ENCODE results near the gene GADD45B. TPM values are rescaled to one million over a fixed set of nuclear protein-coding genes. Genes with fewer than 3 reads are reported as not detected.
"Not testable (repeated sequence)": the region's sequence is repeated elsewhere in the genome, so short reads cannot be mapped to it uniquely, and the experiment has no call there.

GADD45B gene
- polyA plus RNA-seq, 2 donors: 37.6 to 62.6 TPM

GRCh38 chr19:2518856-2519255, 42.9 kb downstream of the GADD45B start:
- not testable (repeated sequence) for H3K27ac ChIP-seq (ENCODE audit: low read depth in 2 of 2, low read length in 1 of 2); H3K4me1 ChIP-seq (ENCODE audit: control insufficient read depth in 2 of 2, insufficient read depth in 2 of 2, low read length in 1 of 2); H3K9me3 ChIP-seq (ENCODE audit: control insufficient read depth in 2 of 2, insufficient read depth in 1 of 2, low read depth in 1 of 2, low read length in 1 of 2); H3K4me3 ChIP-seq (ENCODE audit: low read depth in 1 of 2, low read length in 2 of 2); H3K36me3 ChIP-seq (ENCODE audit: control insufficient read depth in 2 of 2, insufficient read depth in 2 of 2, low read length in 1 of 2); H3K27me3 ChIP-seq (ENCODE audit: control insufficient read depth in 1 of 2, insufficient read depth in 2 of 2, low read length in 2 of 2)
- 75 to 87% methylated on average over 8 to 11 of the region's 11 CpGs for WGBS, 2 donors

- no peaks in the 10 kb centered on the region for H3K27me3 ChIP-seq (ENCODE audit: control insufficient read depth in 1 of 2, insufficient read depth in 2 of 2, low read length in 2 of 2)
- 87 to 88% methylated on average over 6 of the region's 6 CpGs for WGBS, 2 donors
- no peak overlapping the region for H3K4me3 ChIP-seq (ENCODE audit: low read depth in 1 of 2, low read length in 2 of 2)
- peaks cover 0 to 8% of the 10 kb centered on the region in 2 donors for H3K4me1 ChIP-seq (ENCODE audit: control insufficient read depth in 2 of 2, insufficient read depth in 2 of 2, low read length in 1 of 2)
- H3K9me3 ChIP-seq (ENCODE audit: control insufficient read depth in 2 of 2, insufficient read depth in 1 of 2, low read depth in 1 of 2, low read length in 1 of 2): peaks cover 0 to 3% of the 10 kb centered on the region in 2 donors
- H3K36me3 ChIP-seq (ENCODE audit: control insufficient read depth in 2 of 2, insufficient read depth in 2 of 2, low read length in 1 of 2): peaks cover 0 to 3% of the 10 kb centered on the region in 2 donors
- H3K27ac ChIP-seq (ENCODE audit: low read depth in 2 of 2, low read length in 1 of 2): no peak overlapping the region
Measured at GRCh38 chr19:2519482-2519881, 43.6 kb downstream of the GADD45B start.

GRCh38 chr19:2523630-2524311, 47.8 kb downstream of the GADD45B start:
- Histone ChIP-seq H3K4me3 (ENCODE audit: low read depth in 1 of 2, low read length in 2 of 2) (no peak overlapping the region), H3K27me3 (ENCODE audit: control insufficient read depth in 1 of 2, insufficient read depth in 2 of 2, low read length in 2 of 2) (no peaks in the 10 kb centered on the region), H3K36me3 (ENCODE audit: control insufficient read depth in 2 of 2, insufficient read depth in 2 of 2, low read length in 1 of 2) (peaks cover 0 to 3% of the 10 kb centered on the region in 2 donors), H3K9me3 (ENCODE audit: control insufficient read depth in 2 of 2, insufficient read depth in 1 of 2, low read depth in 1 of 2, low read length in 1 of 2) (peaks cover 0 to 4% of the 10 kb centered on the region in 2 donors), H3K27ac (ENCODE audit: low read depth in 2 of 2, low read length in 1 of 2) (peak overlapping the region in 1 of 2 donors; percentile 64), H3K4me1 (ENCODE audit: control insufficient read depth in 2 of 2, insufficient read depth in 2 of 2, low read length in 1 of 2) (peaks cover 0 to 9% of the 10 kb centered on the region in 2 donors)
- 73 to 76% methylated on average over 20 of the region's 20 CpGs for WGBS, 2 donors

GRCh38 chr19:2524361-2524839, 48.5 kb downstream of the GADD45B start:
- peaks cover 0 to 9% of the 10 kb centered on the region in 2 donors for H3K4me1 ChIP-seq (ENCODE audit: control insufficient read depth in 2 of 2, insufficient read depth in 2 of 2, low read length in 1 of 2)
- H3K36me3 ChIP-seq (ENCODE audit: control insufficient read depth in 2 of 2, insufficient read depth in 2 of 2, low read length in 1 of 2): peaks cover 0 to 3% of the 10 kb centered on the region in 2 donors
- no peak overlapping the region for H3K4me3 ChIP-seq (ENCODE audit: low read depth in 1 of 2, low read length in 2 of 2)
- H3K9me3 ChIP-seq (ENCODE audit: control insufficient read depth in 2 of 2, insufficient read depth in 1 of 2, low read depth in 1 of 2, low read length in 1 of 2): peaks cover 0 to 4% of the 10 kb centered on the region in 2 donors
- no peaks in the 10 kb centered on the region for H3K27me3 ChIP-seq (ENCODE audit: control insufficient read depth in 1 of 2, insufficient read depth in 2 of 2, low read length in 2 of 2)
- H3K27ac ChIP-seq (ENCODE audit: low read depth in 2 of 2, low read length in 1 of 2): peak overlapping the region in 1 of 2 donors; percentile 45
- WGBS, 2 donors: 88 to 89% methylated on average over 16 of the region's 16 CpGs

- 44 to 54% methylated on average over 43 to 45 of the region's 45 CpGs for WGBS, 2 donors
Measured at GRCh38 chr19:2524840-2525723, 49.2 kb downstream of the GADD45B start.

GRCh38 chr19:2527171-2527570, 51.2 kb downstream of the GADD45B start:
- Histone ChIP-seq H3K36me3 (ENCODE audit: control insufficient read depth in 2 of 2, insufficient read depth in 2 of 2, low read length in 1 of 2) (peaks cover 0 to 3% of the 10 kb centered on the region in 2 donors), H3K4me1 (ENCODE audit: control insufficient read depth in 2 of 2, insufficient read depth in 2 of 2, low read length in 1 of 2) (peaks cover 0 to 11% of the 10 kb centered on the region in 2 donors), H3K27me3 (ENCODE audit: control insufficient read depth in 1 of 2, insufficient read depth in 2 of 2, low read length in 2 of 2) (no peaks in the 10 kb centered on the region), H3K27ac (ENCODE audit: low read depth in 2 of 2, low read length in 1 of 2) (no peak overlapping the region), H3K9me3 (ENCODE audit: control insufficient read depth in 2 of 2, insufficient read depth in 1 of 2, low read depth in 1 of 2, low read length in 1 of 2) (peaks cover 0 to 4% of the 10 kb centered on the region in 2 donors), H3K4me3 (ENCODE audit: low read depth in 1 of 2, low read length in 2 of 2) (no peak overlapping the region)
- WGBS, 2 donors: 87 to 88% methylated on average over 14 of the region's 14 CpGs

More at GRCh38 chr19:2524840-2525723, 49.2 kb downstream of the GADD45B start:
- peaks cover 0 to 3% of the 10 kb centered on the region in 2 donors for H3K36me3 ChIP-seq (ENCODE audit: control insufficient read depth in 2 of 2, insufficient read depth in 2 of 2, low read length in 1 of 2)
- peak overlapping the region; percentile 80 to 82 for H3K27ac ChIP-seq (ENCODE audit: low read depth in 2 of 2, low read length in 1 of 2)
- no peaks in the 10 kb centered on the region for H3K27me3 ChIP-seq (ENCODE audit: control insufficient read depth in 1 of 2, insufficient read depth in 2 of 2, low read length in 2 of 2)
- peak overlapping the region; percentile 35 to 40 for H3K4me3 ChIP-seq (ENCODE audit: low read depth in 1 of 2, low read length in 2 of 2)
- H3K4me1 ChIP-seq (ENCODE audit: control insufficient read depth in 2 of 2, insufficient read depth in 2 of 2, low read length in 1 of 2): peaks cover 0 to 11% of the 10 kb centered on the region in 2 donors
- H3K9me3 ChIP-seq (ENCODE audit: control insufficient read depth in 2 of 2, insufficient read depth in 1 of 2, low read depth in 1 of 2, low read length in 1 of 2): peaks cover 0 to 4% of the 10 kb centered on the region in 2 donors

GRCh38 chr19:2527686-2528085, 51.8 kb downstream of the GADD45B start:
- 90 to 94% methylated on average over 4 of the region's 4 CpGs for WGBS, 2 donors
- peak overlapping the region in 1 of 2 donors; percentile 66 for H3K27ac ChIP-seq (ENCODE audit: low read depth in 2 of 2, low read length in 1 of 2)
- H3K4me3 ChIP-seq (ENCODE audit: low read depth in 1 of 2, low read length in 2 of 2): no peak overlapping the region
- peaks cover 0 to 11% of the 10 kb centered on the region in 2 donors for H3K4me1 ChIP-seq (ENCODE audit: control insufficient read depth in 2 of 2, insufficient read depth in 2 of 2, low read length in 1 of 2)
- H3K36me3 ChIP-seq (ENCODE audit: control insufficient read depth in 2 of 2, insufficient read depth in 2 of 2, low read length in 1 of 2): peaks cover 0 to 3% of the 10 kb centered on the region in 2 donors
- H3K9me3 ChIP-seq (ENCODE audit: control insufficient read depth in 2 of 2, insufficient read depth in 1 of 2, low read depth in 1 of 2, low read length in 1 of 2): peaks cover 0 to 4% of the 10 kb centered on the region in 2 donors
- no peaks in the 10 kb centered on the region for H3K27me3 ChIP-seq (ENCODE audit: control insufficient read depth in 1 of 2, insufficient read depth in 2 of 2, low read length in 2 of 2)

Other genes with a start within 250 kb of the GADD45B start
- gene PLEKHJ1, start 239.8 kb upstream of the GADD45B start, polyA plus RNA-seq: 10 to 100 TPM; 55.5 to 59.5 TPM
- 10 to 100 TPM; 38.2 to 55.3 TPM for gene SF3A2, start 239.3 kb upstream of the GADD45B start, polyA plus RNA-seq
- 1 to 10 TPM in 1 of 2 donors, under 1 TPM in 1; 0.55 to 2.5 TPM for gene AMH, start 226.8 kb upstream of the GADD45B start, polyA plus RNA-seq
- gene JSRP1, start 219.7 kb upstream of the GADD45B start, polyA plus RNA-seq: under 1 TPM; 0.13 to 0.20 TPM
- gene PEAK3, start 194.0 kb upstream of the GADD45B start, polyA plus RNA-seq: under 1 TPM; 0.02 to 0.06 TPM
- under 1 TPM in 1 of 2 donors, not detected in 1; 0.02 TPM for gene LINGO3, start 168.0 kb upstream of the GADD45B start, polyA plus RNA-seq
- gene LSM7, start 147.5 kb upstream of the GADD45B start, polyA plus RNA-seq: 100 to 1,000 TPM; 223 to 245 TPM
- 10 to 100 TPM; 27.4 to 59.1 TPM for gene SPPL2B, start 147.4 kb upstream of the GADD45B start, polyA plus RNA-seq
- gene TMPRSS9, start 115.9 kb upstream of the GADD45B start, polyA plus RNA-seq: under 1 TPM in 1 of 2 donors, not detected in 1; 0.04 TPM
- gene TIMM13, start 48.5 kb upstream of the GADD45B start, polyA plus RNA-seq: 10 to 100 TPM; 52.0 to 86.8 TPM
- gene LMNB2, start 19.2 kb upstream of the GADD45B start, polyA plus RNA-seq: 10 to 100 TPM; 23.2 to 32.3 TPM
- gene GNG7, start 226.6 kb downstream of the GADD45B start, polyA plus RNA-seq: 1 to 10 TPM; 1.2 to 2.4 TPM
- 1 to 10 TPM; 1.2 to 1.9 TPM for gene DIRAS1, start 245.2 kb downstream of the GADD45B start, polyA plus RNA-seq

Data from esophagus (tissue), 2 donors.